GM12891 (cell line): Measurements from ENCODE around the gene HSF2.

ENCODE experiments used
- PAX5 ChIP-seq: IDR thresholded peaks from 2 replicates; pipeline ENCODE4 v1.6.1; 2011; ENCODE audit warnings: low read length, moderate library complexity, mild to moderate bottlenecking; ENCODE audit not compliant: insufficient read depth, severe bottlenecking
- POLR2A ChIP-seq: IDR thresholded peaks from 2 replicates; pipeline ENCODE4 v1.6.1; 2011; ENCODE audit warnings: low read depth, low read length, control low read depth
- POLR2AphosphoS5 ChIP-seq: IDR thresholded peaks from 2 replicates; pipeline ENCODE4 v1.6.1; 2011; ENCODE audit warnings: low read depth, low read length, control low read depth
- POU2F2 ChIP-seq: IDR thresholded peaks from 2 replicates; pipeline ENCODE4 v1.6.1; 2011; ENCODE audit warnings: low read depth, mild to moderate bottlenecking, control low read depth, low read length, moderate library complexity
- SPI1 ChIP-seq: IDR thresholded peaks from 2 replicates; pipeline ENCODE4 v1.6.1; 2011; ENCODE audit warnings: low read depth, low read length, control low read depth
- TAF1 ChIP-seq: IDR thresholded peaks from 2 replicates; pipeline ENCODE4 v1.6.1; 2011; ENCODE audit warnings: low read depth, low read length, control low read depth

DNA sequence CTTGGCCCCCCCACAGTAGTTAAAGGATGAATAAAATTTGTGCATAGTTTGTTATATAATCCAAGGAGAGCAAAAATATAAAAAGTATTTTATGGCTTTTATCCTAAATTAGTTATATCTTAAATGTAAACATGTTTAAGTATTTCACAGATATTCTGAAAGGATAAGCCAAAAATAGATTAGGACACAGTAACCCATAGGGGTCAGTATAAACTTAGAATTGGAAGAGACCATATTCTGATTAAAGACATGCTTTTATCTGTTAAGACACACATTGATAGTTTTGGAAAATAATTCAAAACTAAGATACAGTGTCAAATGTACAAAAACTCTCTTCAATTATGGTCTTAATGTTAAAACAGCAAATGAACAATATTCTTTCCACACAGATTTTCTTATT is 76.7 kb downstream of the HSF2 start:
- TF ChIP-seq TAF1 = no peak
- no peak for TF ChIP-seq SPI1
- TF ChIP-seq POLR2AphosphoS5 = no peak
- TF ChIP-seq POLR2A = no peak
- no peak for TF ChIP-seq POU2F2
- no peak for TF ChIP-seq PAX5
